ENCODE measurements around the gene NSUN5.
"Not testable (repeated sequence)": the region's sequence is repeated elsewhere in the genome, so short reads cannot be mapped to it uniquely, and the experiment has no call there.

The NSUN5 gene

GRCh38 chr7:73328696-73329095 lies 20.1 kb upstream of the NSUN5 start:
- H3K4me3 ChIP-seq (replicated peaks in 1 of 2; ENCODE audit: low read depth in 2 of 2, low read length in 2 of 2) = no peak overlapping the region
- DNase-seq (ENCODE audit: low read depth in 2 of 2) = no peak
- no peak for TF ChIP-seq CTCF (IDR thresholded peaks at IDR 0.05; ENCODE audit: low read depth, low read length)

- DNase-seq (ENCODE audit: low read depth in 2 of 2); H3K4me3 ChIP-seq (replicated peaks in 1 of 2; ENCODE audit: low read depth in 2 of 2, low read length in 2 of 2): not testable (repeated sequence)
These were observed 19.3 kb upstream of the NSUN5 start, which contains the start of the genes FKBP6 and TRIM50 for GRCh38 chr7:73327922-73328321. Gene FKBP6 (plus strand): TSS chr7:73328161. CDS start chr7:73328429, 268 bp downstream. Gene TRIM50 (minus strand): TSS chr7:73328082. CDS start chr7:73324787, 3,295 bp downstream.

- not testable (repeated sequence) for H3K4me3 ChIP-seq (replicated peaks in 1 of 2; ENCODE audit: low read depth in 2 of 2, low read length in 2 of 2); DNase-seq (ENCODE audit: low read depth in 2 of 2)
These were observed 18.8 kb upstream of the NSUN5 start for GRCh38 chr7:73327449-73327848.

- DNase-seq (ENCODE audit: low read depth in 2 of 2); H3K4me3 ChIP-seq (replicated peaks in 1 of 2; ENCODE audit: low read depth in 2 of 2, low read length in 2 of 2): not testable (repeated sequence)
These were observed 16.8 kb upstream of the NSUN5 start for GRCh38 chr7:73325424-73325823.

- peak; percentile 51 to 52 for DNase-seq (ENCODE audit: low read depth in 2 of 2)
- H3K4me3 ChIP-seq (replicated peaks in 1 of 2; ENCODE audit: low read depth in 2 of 2, low read length in 2 of 2) = peak overlapping the region in 1 of 2 donors; percentile 2
- peak; percentile 60 for TF ChIP-seq CTCF (IDR thresholded peaks at IDR 0.05; ENCODE audit: low read depth, low read length)
These were observed 15.6 kb upstream of the NSUN5 start for GRCh38 chr7:73324081-73324845.

- not testable (repeated sequence) for H3K4me3 ChIP-seq (replicated peaks in 1 of 2; ENCODE audit: low read depth in 2 of 2, low read length in 2 of 2); DNase-seq (ENCODE audit: low read depth in 2 of 2)
These were observed 14.9 kb upstream of the NSUN5 start for GRCh38 chr7:73323434-73324080.

GRCh38 chr7:73320009-73320408 lies 11.4 kb upstream of the NSUN5 start:
- not testable (repeated sequence) for DNase-seq (ENCODE audit: low read depth in 2 of 2); H3K4me3 ChIP-seq (replicated peaks in 1 of 2; ENCODE audit: low read depth in 2 of 2, low read length in 2 of 2)

- not testable (repeated sequence) for H3K4me3 ChIP-seq (replicated peaks in 1 of 2; ENCODE audit: low read depth in 2 of 2, low read length in 2 of 2); DNase-seq (ENCODE audit: low read depth in 2 of 2)
These were observed 10.9 kb upstream of the NSUN5 start for GRCh38 chr7:73319541-73319940.

- not testable (repeated sequence) for H3K4me3 ChIP-seq (replicated peaks in 1 of 2; ENCODE audit: low read depth in 2 of 2, low read length in 2 of 2); DNase-seq (ENCODE audit: low read depth in 2 of 2)
These were observed 10.1 kb upstream of the NSUN5 start for GRCh38 chr7:73318656-73319204.

- no peak overlapping the region for H3K4me3 ChIP-seq (replicated peaks in 1 of 2; ENCODE audit: low read depth in 2 of 2, low read length in 2 of 2)
- DNase-seq (ENCODE audit: low read depth in 2 of 2) = no peak
- no peak for TF ChIP-seq CTCF (IDR thresholded peaks at IDR 0.05; ENCODE audit: low read depth, low read length)
These were observed 7.9 kb upstream of the NSUN5 start for GRCh38 chr7:73316521-73316920.

All from cardiac fibroblast (primary cell).